Lung (tissue), 12 donors: Measurements from ENCODE around the gene LMO2. TPM values are rescaled to one million over a fixed set of nuclear protein-coding genes. Genes with fewer than 3 reads are reported as not detected.

Experiments used
- ATAC-seq: fragments of 200-7000 bp; cut with Tn5 transposase; one replicate; pipeline ENCODE4 v1.9.1; 2020; ENCODE audit warnings: moderate number of reproducible peaks; ENCODE audit not compliant: insufficient read depth, low FRiP score
- DNase-seq, 3 donors: peaks; one replicate each; pipeline ENCODE4 v3.0.0-alpha.2; 2013 to 2017
- H3K27ac ChIP-seq, 2 donors: one replicate each; pipeline ENCODE4 v1.5.1; 2013; ENCODE audit warnings: mild to moderate bottlenecking in 2 of 2, moderate library complexity in 2 of 2, control low read depth in 1 of 2, inconsistent platforms in 1 of 2, low read depth in 1 of 2, low read length in 1 of 2
- H3K27me3 ChIP-seq, 3 donors: one replicate each; pipeline ENCODE4 v1.5.1; 2013; ENCODE audit warnings: low read length in 2 of 3; ENCODE audit not compliant: control insufficient read depth in 3 of 3, insufficient read depth in 3 of 3
- H3K36me3 ChIP-seq, 4 donors: one replicate each; pipeline ENCODE4 v1.5.1; 2013; ENCODE audit warnings: low read length in 4 of 4, mild to moderate bottlenecking in 1 of 4, moderate library complexity in 1 of 4; ENCODE audit not compliant: control insufficient read depth in 4 of 4, insufficient read depth in 4 of 4
- H3K4me1 ChIP-seq, 5 donors: one replicate each; pipeline ENCODE4 v1.5.1; 2013; ENCODE audit warnings: low read length in 5 of 5, mild to moderate bottlenecking in 2 of 5, moderate library complexity in 1 of 5; ENCODE audit not compliant: control insufficient read depth in 5 of 5, insufficient read depth in 5 of 5
- H3K4me3 ChIP-seq: one replicate; pipeline ENCODE4 v1.5.1; 2013; ENCODE audit warnings: mild to moderate bottlenecking, control low read depth, moderate library complexity
- H3K9ac ChIP-seq, 2 donors: one replicate each; pipeline ENCODE4 v1.5.1; 2013; ENCODE audit warnings: low read length in 2 of 2, control low read depth in 1 of 2; ENCODE audit not compliant: insufficient read depth in 1 of 2
- H3K9me3 ChIP-seq, 4 donors: one replicate each; pipeline ENCODE4 v1.5.1; 2013; ENCODE audit warnings: low read length in 3 of 4, mild to moderate bottlenecking in 1 of 4, moderate library complexity in 1 of 4; ENCODE audit not compliant: control insufficient read depth in 4 of 4, insufficient read depth in 3 of 4
- CTCF ChIP-seq: IDR thresholded peaks from 2 replicates; pipeline ENCODE4 v1.5.1; 2012; ENCODE audit warnings: mild to moderate bottlenecking; ENCODE audit errors: control extremely low read depth, extremely low read depth
- WGBS, 2 donors: extraction: QIAGEN DNeasy Blood & Tissue Kit; methylation state at CpG; one replicate each; pipeline ENCODE4 v1.1.7; 2013; 5-methylcytosine and 5-hydroxymethylcytosine counted together
- polyA plus RNA-seq, 2 donors: library from polyadenylated mRNA; stranded (reverse); fragments of 200-250 nt; gene quantifications; one replicate each; pipeline ENCODE4 v1.2.1, GENCODE V29; 2013
- total RNA-seq, 2 donors: library from RNA; depleted of rRNA in 1 of 2; stranded (reverse); fragments of >200 nt in 1 of 2; gene quantifications; one replicate each; pipeline ENCODE4 v1.2.1, GENCODE V29; 2014 to 2021
- donor health status: control.
- donor health status: control.
- donor health status: Bipolar disorder and iron deficiency.
- donor health status: healthy.
- donor health status: DM: yes; HTN: yes; CAD: no.

Gene LMO2
- total and polyA plus RNA-seq, 4 donors = 26.6 to 41.3 (median 32.4) TPM

- TF ChIP-seq CTCF = no peak
- H3K4me1 ChIP-seq = peaks cover 0 to 10% (median 6%) of the 10 kb centered on the region in 5 donors
- H3K9me3 ChIP-seq = peaks cover 0 to 5% (median 2%) of the 10 kb centered on the region in 4 donors
- H3K36me3 ChIP-seq = no peaks in the 10 kb centered on the region
- 58 to 64% methylated on average over 6 of the region's 6 CpGs for WGBS, 2 donors
- no peak overlapping the region for H3K4me3 ChIP-seq
- peak in 2 of 3 donors; percentile 38 to 66 for DNase-seq
- ATAC-seq = no peak
- no peaks in the 10 kb centered on the region for H3K27me3 ChIP-seq
- H3K27ac ChIP-seq = no peak overlapping the region
- H3K9ac ChIP-seq = no peak overlapping the region
These were observed 18.6 kb upstream of the LMO2 start for GRCh38 chr11:33910296-33910957.

DNA sequence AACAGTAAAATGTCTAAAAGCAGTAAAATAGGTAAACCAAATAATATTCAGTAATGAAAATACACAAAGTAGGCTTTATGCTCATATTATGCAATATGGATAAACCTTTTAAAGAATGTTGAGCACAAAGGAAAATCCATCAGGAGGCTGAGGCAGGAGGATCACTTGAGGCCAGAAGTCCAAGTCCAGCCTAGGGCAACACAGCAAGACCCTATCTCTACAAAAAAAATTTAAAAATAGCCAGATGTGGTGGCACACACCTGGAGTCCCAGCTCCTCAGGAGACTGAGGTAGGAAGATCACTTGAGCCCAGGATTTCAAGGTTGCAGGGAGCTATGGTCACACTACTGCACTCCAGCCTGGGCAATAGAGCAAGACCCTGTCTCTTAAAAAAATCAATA is 17.7 kb upstream of the LMO2 start:
- H3K4me1 ChIP-seq = peaks cover 0 to 10% (median 6%) of the 10 kb centered on the region in 5 donors
- DNase-seq (no peak), ATAC-seq (no peak)
- H3K9me3 ChIP-seq = peaks cover 0 to 5% (median 2%) of the 10 kb centered on the region in 4 donors
- H3K4me3 ChIP-seq = no peak overlapping the region
- no peak overlapping the region for H3K27ac ChIP-seq
- no peaks in the 10 kb centered on the region for H3K27me3 ChIP-seq
- no peak for TF ChIP-seq CTCF
- no peak overlapping the region for H3K9ac ChIP-seq
- no peaks in the 10 kb centered on the region for H3K36me3 ChIP-seq

- ATAC-seq = no peak
These were observed 17.3 kb upstream of the LMO2 start for GRCh38 chr11:33909150-33909549.

More at GRCh38 chr11:33909150-33909549, 17.3 kb upstream of the LMO2 start:
- H3K4me1 ChIP-seq = peaks cover 0 to 10% (median 6%) of the 10 kb centered on the region in 5 donors
- H3K27ac ChIP-seq = no peak overlapping the region
- H3K36me3 ChIP-seq = no peaks in the 10 kb centered on the region
- no peak overlapping the region for H3K4me3 ChIP-seq
- DNase-seq = no peak
- no peak overlapping the region for H3K9ac ChIP-seq
- peaks cover 0 to 5% (median under 1%) of the 10 kb centered on the region in 4 donors for H3K9me3 ChIP-seq
- no peak for TF ChIP-seq CTCF
- H3K27me3 ChIP-seq = no peaks in the 10 kb centered on the region
- WGBS, 2 donors = 50 to 65% methylated on average over 3 of the region's 3 CpGs
